ENCODE data around the gene TXNDC5.

DNA sequence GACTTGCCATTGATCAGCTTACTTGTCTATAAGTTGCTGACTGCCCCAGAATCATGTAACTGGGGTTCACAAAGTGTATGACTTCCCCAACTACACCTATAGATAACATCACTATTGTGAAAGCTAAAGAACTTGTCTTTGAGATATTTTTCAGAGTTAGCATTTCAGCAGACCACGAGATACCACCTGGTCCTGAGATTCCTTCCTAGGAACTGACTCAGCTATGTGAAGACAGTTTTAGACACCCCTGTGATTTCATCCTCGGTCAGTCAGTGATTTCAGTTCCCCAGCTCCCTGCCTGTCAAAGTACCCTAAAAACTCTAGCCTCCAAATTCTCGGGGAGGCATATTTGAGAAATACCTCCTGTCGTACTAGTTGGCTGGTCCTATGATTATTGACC, 62.4 kb downstream of the TXNDC5 start:
- TF ChIP-seq HOXA7 (CRISPR knock-in tag; IDR thresholded peaks at IDR 0.05; ENCODE audit: borderline replicate concordance) (no peak), ZNF624 (tag by site-specific recombination; IDR thresholded peaks at IDR 0.05) (no peak), ZNF335 (tag by site-specific recombination; conservative IDR thresholded peaks at IDR 0.05) (no peak), YY1 (tag by site-specific recombination; IDR thresholded peaks at IDR 0.05) (no peak), ZNF48 (tag by site-specific recombination; IDR thresholded peaks at IDR 0.05) (no peak)
- TF ChIP-seq, protein P1, sequence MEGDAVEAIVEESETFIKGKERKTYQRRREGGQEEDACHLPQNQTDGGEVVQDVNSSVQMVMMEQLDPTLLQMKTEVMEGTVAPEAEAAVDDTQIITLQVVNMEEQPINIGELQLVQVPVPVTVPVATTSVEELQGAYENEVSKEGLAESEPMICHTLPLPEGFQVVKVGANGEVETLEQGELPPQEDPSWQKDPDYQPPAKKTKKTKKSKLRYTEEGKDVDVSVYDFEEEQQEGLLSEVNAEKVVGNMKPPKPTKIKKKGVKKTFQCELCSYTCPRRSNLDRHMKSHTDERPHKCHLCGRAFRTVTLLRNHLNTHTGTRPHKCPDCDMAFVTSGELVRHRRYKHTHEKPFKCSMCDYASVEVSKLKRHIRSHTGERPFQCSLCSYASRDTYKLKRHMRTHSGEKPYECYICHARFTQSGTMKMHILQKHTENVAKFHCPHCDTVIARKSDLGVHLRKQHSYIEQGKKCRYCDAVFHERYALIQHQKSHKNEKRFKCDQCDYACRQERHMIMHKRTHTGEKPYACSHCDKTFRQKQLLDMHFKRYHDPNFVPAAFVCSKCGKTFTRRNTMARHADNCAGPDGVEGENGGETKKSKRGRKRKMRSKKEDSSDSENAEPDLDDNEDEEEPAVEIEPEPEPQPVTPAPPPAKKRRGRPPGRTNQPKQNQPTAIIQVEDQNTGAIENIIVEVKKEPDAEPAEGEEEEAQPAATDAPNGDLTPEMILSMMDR (tag by site-specific recombination; IDR thresholded peaks at IDR 0.05), result no peak

Data from HEK293 (cell line).